Skeletal muscle satellite cell (primary cell): Measurements from ENCODE around the gene NUP155.
"Not testable (repeated sequence)": the region's sequence is repeated elsewhere in the genome, so short reads cannot be mapped to it uniquely, and the experiment has no call there.

ENCODE experiments used
- H3K27me3 ChIP-seq: 2 replicates; pipeline ENCODE4 v1.7.0; 2013; ENCODE audit warnings: low read length; ENCODE audit not compliant: control insufficient read depth, insufficient read depth
- H3K36me3 ChIP-seq: 2 replicates; pipeline ENCODE4 v1.7.0; 2013; ENCODE audit warnings: mild to moderate bottlenecking, control low read depth, low read length; ENCODE audit not compliant: insufficient read depth
- H3K4me1 ChIP-seq: 2 replicates; pipeline ENCODE4 v1.7.0; 2013; ENCODE audit warnings: low read length; ENCODE audit not compliant: control insufficient read depth, insufficient read depth
- H3K4me2 ChIP-seq: 2 replicates; pipeline ENCODE4 v1.7.0; 2013; ENCODE audit warnings: mild to moderate bottlenecking, low read length
- H3K4me3 ChIP-seq: 2 replicates; pipeline ENCODE4 v1.7.0; 2013; ENCODE audit warnings: low read length
- H3K9ac ChIP-seq: 2 replicates; pipeline ENCODE4 v1.7.0; 2013; ENCODE audit warnings: mild to moderate bottlenecking, low read depth, low read length, moderate library complexity
- H3K9me3 ChIP-seq: replicated peaks from 2 replicates; pipeline ENCODE4 v1.7.0; 2013; ENCODE audit warnings: mild to moderate bottlenecking, control low read depth, low read length

Gene NUP155

DNA sequence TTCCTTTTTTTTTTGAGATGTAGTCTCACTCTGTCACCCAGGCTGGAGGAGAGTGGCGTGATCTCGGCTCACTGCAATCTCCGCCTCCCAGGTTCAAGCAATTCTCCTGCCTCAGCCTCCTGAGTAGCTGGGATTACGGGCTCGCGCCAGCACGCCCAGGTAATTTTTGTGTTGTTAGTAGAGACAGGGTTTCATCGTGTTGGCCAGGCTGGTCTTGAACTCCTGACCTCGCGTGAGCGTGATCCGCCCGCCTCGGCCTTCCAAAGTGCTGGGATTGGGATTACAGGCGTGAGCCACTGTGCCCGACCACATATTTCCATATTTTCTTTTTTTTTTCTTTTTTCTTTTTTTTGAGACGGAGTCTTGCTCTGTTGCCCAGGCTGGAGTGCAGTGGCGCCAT is 28.2 kb downstream of the NUP155 start:
- H3K4me3 ChIP-seq, H3K27me3 ChIP-seq, H3K4me1 ChIP-seq, H3K9me3 ChIP-seq, H3K9ac ChIP-seq, H3K4me2 ChIP-seq: not testable (repeated sequence)
- H3K36me3 ChIP-seq: peaks cover 36% of the 10 kb centered on the region

DNA sequence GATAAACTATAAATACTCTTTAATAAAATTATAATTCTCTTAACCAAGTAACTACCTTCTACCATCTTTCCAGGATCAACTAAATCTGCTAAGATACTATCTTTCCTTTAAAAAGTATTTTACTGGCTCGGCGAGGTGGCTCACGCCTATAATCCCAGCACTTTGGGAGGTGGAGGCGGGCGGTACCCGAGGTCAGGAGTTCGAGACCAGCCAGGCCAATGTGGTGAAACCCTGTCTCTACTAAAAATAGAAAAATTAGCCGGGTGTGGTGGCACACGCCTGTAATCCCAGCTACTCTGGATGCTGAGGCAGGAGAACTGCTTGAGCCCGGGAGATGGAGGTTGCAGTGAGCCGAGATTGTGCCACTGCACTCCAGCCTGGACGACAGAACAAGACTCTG is 36.2 kb downstream of the NUP155 start:
- not testable (repeated sequence) for H3K9ac ChIP-seq, H3K9me3 ChIP-seq, H3K4me2 ChIP-seq, H3K4me1 ChIP-seq, H3K4me3 ChIP-seq, H3K27me3 ChIP-seq
- H3K36me3 ChIP-seq: peaks cover 41% of the 10 kb centered on the region

GRCh38 chr5:37326536-37326935 is 44.4 kb downstream of the NUP155 start:
- H3K4me3 ChIP-seq: no peak overlapping the region
- H3K9me3 ChIP-seq: no peaks in the 10 kb centered on the region
- no peak overlapping the region for H3K9ac ChIP-seq
- no peak overlapping the region for H3K4me2 ChIP-seq
- H3K27me3 ChIP-seq: no peaks in the 10 kb centered on the region
- H3K4me1 ChIP-seq: no peaks in the 10 kb centered on the region
- H3K36me3 ChIP-seq: peaks cover 64% of the 10 kb centered on the region

DNA sequence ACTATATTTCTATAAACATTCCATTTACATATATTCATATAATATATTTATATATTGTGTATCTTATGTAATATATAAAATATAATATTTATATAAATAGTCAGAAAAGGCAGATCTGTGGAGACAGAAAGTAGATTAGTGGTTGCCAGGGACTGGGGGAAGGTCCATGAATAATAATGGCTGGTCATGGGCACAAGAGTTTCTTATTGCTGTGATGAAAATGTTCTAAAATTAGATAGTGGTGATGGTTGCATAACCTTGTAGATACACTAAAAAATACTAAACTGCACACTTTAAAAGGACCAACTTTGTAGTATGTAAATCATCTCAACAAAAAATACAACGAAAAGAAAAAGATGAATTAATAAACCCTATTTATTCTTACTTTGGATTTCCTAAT is 47.3 kb downstream of the NUP155 start:
- no peaks in the 10 kb centered on the region for H3K27me3 ChIP-seq
- H3K4me2 ChIP-seq: no peak overlapping the region
- no peaks in the 10 kb centered on the region for H3K4me1 ChIP-seq
- no peak overlapping the region for H3K9ac ChIP-seq
- H3K9me3 ChIP-seq: no peaks in the 10 kb centered on the region
- H3K4me3 ChIP-seq: no peak overlapping the region
- H3K36me3 ChIP-seq: peaks cover 55% of the 10 kb centered on the region

GRCh38 chr5:37319037-37319782 is 51.7 kb downstream of the NUP155 start:
- no peaks in the 10 kb centered on the region for H3K27me3 ChIP-seq
- no peaks in the 10 kb centered on the region for H3K9me3 ChIP-seq
- H3K9ac ChIP-seq: no peak overlapping the region
- H3K4me1 ChIP-seq: no peaks in the 10 kb centered on the region
- H3K4me2 ChIP-seq: no peak overlapping the region
- H3K4me3 ChIP-seq: no peak overlapping the region
- H3K36me3 ChIP-seq: peaks cover 43% of the 10 kb centered on the region

DNA sequence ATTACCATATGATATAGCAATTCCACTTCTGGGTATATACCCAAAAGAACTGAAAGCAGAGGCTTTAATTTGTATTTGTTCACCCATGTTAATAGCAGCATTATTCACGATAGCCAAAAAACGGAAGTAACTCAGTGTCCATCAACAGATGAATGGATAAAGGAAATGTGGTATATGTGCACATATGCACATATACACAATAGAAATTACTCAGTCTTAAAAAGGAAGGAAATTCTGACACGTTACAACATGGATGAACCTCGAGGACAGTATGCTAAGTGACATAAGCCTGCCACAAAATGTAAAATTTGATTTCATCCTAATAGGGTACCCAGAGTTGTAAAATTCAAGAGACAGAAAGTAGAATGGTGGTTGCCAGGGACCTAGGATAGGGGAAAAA is 54.9 kb downstream of the NUP155 start:
- Histone ChIP-seq H3K36me3 (peaks cover 49% of the 10 kb centered on the region), H3K4me2 (no peak overlapping the region), H3K27me3 (no peaks in the 10 kb centered on the region), H3K4me1 (no peaks in the 10 kb centered on the region), H3K9me3 (no peaks in the 10 kb centered on the region), H3K9ac (no peak overlapping the region), H3K4me3 (no peak overlapping the region)

- peaks cover 47% of the 10 kb centered on the region for H3K36me3 ChIP-seq
- no peaks in the 10 kb centered on the region for H3K9me3 ChIP-seq
- H3K9ac ChIP-seq: no peak overlapping the region
- no peaks in the 10 kb centered on the region for H3K4me1 ChIP-seq
- no peaks in the 10 kb centered on the region for H3K27me3 ChIP-seq
- no peak overlapping the region for H3K4me3 ChIP-seq
- no peak overlapping the region for H3K4me2 ChIP-seq
Observed at GRCh38 chr5:37310360-37310759, 60.5 kb downstream of the NUP155 start.

DNA sequence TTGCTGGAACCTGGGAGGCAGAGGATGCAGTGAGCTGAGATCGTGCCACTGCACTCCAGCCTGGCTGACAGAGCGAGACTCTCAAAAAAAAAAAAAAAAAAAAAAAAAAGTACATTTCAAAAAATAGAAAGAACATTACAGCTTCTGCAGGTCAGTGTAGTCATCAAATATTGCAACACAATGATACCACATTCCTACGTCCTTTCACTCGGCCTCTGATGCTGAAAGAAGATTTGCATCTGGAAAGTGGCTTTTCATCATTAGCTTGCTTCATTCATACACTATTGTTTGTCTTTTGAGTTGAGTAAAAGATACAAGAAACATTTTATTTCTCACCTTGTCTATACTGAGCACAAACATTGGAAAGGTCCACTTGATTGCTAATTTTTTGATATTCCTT is 62.1 kb downstream of the NUP155 start:
- no peak overlapping the region for H3K4me3 ChIP-seq
- no peak overlapping the region for H3K9ac ChIP-seq
- H3K4me1 ChIP-seq: no peaks in the 10 kb centered on the region
- no peaks in the 10 kb centered on the region for H3K27me3 ChIP-seq
- no peaks in the 10 kb centered on the region for H3K9me3 ChIP-seq
- no peak overlapping the region for H3K4me2 ChIP-seq
- H3K36me3 ChIP-seq: peaks cover 51% of the 10 kb centered on the region

GRCh38 chr5:37304888-37305287 is 66.0 kb downstream of the NUP155 start:
- peaks cover 63% of the 10 kb centered on the region for H3K36me3 ChIP-seq
- H3K27me3 ChIP-seq: no peaks in the 10 kb centered on the region

DNA sequence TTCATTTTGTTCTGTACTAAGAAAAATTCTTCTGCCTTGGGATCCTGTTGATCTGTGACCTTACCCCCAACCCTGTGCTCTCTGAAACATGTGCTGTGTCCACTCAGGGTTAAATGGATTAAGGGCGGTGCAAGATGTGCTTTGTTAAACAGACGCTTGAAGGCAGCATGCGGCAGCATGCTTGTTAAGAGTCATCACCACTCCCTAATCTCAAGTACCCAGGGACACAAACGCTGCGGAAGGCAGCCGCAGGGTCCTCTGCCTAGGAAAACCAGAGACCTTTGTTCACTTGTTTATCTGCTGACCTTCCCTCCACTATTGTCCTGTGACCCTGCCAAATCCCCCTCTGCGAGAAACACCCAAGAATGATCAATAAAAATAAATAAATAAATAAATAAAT is 74.6 kb downstream of the NUP155 start:
- H3K9me3 ChIP-seq, H3K9ac ChIP-seq, H3K4me1 ChIP-seq, H3K4me3 ChIP-seq, H3K27me3 ChIP-seq, H3K4me2 ChIP-seq: not testable (repeated sequence)
- peaks cover 53% of the 10 kb centered on the region for H3K36me3 ChIP-seq

More at GRCh38 chr5:37304888-37305287, 66.0 kb downstream of the NUP155 start:
- no peak overlapping the region for H3K4me2 ChIP-seq
- no peak overlapping the region for H3K9ac ChIP-seq
- H3K4me1 ChIP-seq: no peaks in the 10 kb centered on the region
- H3K9me3 ChIP-seq: no peaks in the 10 kb centered on the region
- no peak overlapping the region for H3K4me3 ChIP-seq

DNA sequence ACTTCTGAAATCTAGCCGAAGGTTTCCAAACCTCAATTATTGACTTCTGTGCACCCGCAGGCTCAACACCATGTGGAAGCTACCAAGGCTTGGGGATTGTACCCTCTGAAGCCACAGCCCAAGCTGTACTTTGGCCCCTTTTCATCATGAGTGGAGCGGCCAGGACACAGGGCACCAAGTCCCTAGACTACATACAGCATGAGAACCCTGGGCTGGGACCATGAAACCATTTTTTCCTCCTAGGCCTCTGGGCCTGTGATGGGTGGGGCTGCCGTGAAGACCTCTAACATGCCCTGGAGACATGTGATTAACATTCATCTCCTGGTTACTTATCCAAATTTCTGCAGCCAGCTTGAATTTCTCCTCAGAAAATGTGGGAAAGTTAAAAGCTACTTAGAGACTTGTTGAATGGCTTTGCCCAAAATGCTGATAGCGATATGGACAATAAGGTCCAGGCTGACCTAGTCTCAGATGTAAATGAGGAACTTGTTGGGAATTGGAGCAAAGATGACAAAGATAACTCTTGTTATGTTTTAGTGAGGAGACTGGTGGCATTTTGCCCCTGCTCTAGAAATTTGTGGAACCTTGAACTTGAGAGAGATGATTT is 87.6 kb downstream of the NUP155 start:
- H3K27me3 ChIP-seq: no peaks in the 10 kb centered on the region
- peaks cover 2% of the 10 kb centered on the region for H3K36me3 ChIP-seq
- H3K4me2 ChIP-seq: no peak overlapping the region
- H3K4me1 ChIP-seq: no peaks in the 10 kb centered on the region
- no peaks in the 10 kb centered on the region for H3K9me3 ChIP-seq
- H3K4me3 ChIP-seq: no peak overlapping the region
- no peak overlapping the region for H3K9ac ChIP-seq

DNA sequence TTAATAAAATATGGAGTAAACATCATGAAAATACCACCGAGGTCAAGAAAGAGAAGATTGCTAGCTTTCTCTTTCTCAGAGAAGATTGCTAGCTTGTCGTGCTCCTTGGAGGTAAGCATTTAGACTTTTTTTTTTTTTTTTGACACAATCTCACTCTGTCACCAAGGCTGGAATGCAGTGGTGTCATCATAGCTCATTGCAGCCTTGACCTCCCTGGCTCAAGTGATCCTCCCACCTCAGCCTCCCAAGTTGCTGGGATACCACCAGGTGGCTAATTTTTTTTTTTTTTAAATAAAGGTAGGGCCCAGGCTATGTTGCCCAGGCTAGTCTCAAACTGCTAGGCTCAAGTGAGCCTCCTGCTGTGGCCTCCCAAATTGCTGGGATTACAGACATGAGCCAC is 95.4 kb downstream of the NUP155 start:
- Histone ChIP-seq H3K9ac (no peak overlapping the region), H3K9me3 (peaks cover 4% of the 10 kb centered on the region), H3K4me2 (no peak overlapping the region), H3K36me3 (no peaks in the 10 kb centered on the region), H3K4me3 (no peak overlapping the region), H3K4me1 (peaks cover 8% of the 10 kb centered on the region), H3K27me3 (no peaks in the 10 kb centered on the region)
